HG02678 (cell line): ENCODE results near the gene RPAP3.
"Not testable (repeated sequence)": the region's sequence is repeated elsewhere in the genome, so short reads cannot be mapped to it uniquely, and the experiment has no call there.

Source experiments
- ATAC-seq: cut with Tn5 transposase; IDR thresholded peaks from one replicate; pipeline ENCODE4 v1.9.1; 2021; ENCODE audit warnings: mild to moderate bottlenecking, moderate library complexity; ENCODE audit not compliant: unreplicated experiment

RPAP3 gene

GRCh38 chr12:47687636-47688035 is 18.2 kb downstream of the RPAP3 start:
- ATAC-seq, result no peak

- ATAC-seq, result no peak
These were observed 19.1 kb downstream of the RPAP3 start for GRCh38 chr12:47686645-47687240.

DNA sequence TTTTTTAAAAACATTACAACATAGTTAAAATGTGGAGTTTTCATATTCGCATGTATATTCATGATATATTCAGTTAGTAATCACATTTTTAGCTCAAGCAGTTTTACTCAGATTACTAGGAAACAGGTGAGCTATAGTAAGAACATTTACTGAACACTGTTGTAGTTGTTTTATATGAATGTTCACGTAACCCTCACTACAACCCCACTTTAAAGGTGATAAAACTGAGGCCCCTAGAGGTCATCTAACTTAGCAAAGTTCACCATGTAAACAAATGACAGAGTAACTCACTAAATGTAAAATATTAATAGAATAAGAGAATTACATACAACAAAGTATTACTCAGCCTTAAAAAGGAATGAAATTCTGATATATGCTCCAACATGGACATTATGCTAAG is 26.0 kb downstream of the RPAP3 start:
- ATAC-seq, result no peak

GRCh38 chr12:47672068-47672467 is 33.8 kb downstream of the RPAP3 start:
- ATAC-seq, result no peak

- not testable (repeated sequence) for ATAC-seq
These were observed 37.9 kb downstream of the RPAP3 start for GRCh38 chr12:47667935-47668334.

DNA sequence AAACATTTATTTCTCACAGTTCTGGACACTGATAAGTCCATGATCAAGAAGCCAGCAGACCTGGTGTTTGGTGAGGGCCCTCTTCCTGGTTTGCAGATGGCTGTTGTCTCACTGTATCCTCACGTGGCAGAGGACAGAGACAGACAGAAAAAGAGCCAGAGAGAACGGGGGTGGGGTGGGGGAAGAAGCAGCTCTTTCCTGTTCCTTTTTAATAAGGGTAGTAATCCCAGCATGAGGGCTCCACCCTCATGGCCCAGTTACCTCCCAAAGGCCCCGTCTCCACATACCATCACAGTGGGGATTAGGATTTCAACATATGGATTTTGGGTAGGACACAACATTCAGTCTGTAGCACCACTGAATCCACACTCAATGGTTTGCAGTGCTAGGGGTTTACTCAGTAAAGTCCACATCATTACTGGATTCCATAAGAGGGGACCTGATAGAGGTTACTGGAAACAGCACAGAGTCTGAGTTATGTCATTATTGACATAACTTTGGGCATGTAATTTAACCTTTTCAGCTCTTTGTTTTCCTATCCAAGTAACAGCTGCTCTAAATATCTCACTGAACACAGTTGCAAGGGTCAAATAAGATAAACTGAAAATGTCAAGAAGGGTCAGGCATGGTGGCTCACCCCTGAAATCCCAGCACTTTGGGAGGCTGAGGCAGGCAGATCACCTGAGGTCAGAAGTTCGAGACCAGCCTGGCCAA is 53.2 kb downstream of the RPAP3 start:
- no peak for ATAC-seq

- peak; percentile 86 for ATAC-seq
These were observed 54.2 kb downstream of the RPAP3 start for GRCh38 chr12:47651368-47652254.

DNA sequence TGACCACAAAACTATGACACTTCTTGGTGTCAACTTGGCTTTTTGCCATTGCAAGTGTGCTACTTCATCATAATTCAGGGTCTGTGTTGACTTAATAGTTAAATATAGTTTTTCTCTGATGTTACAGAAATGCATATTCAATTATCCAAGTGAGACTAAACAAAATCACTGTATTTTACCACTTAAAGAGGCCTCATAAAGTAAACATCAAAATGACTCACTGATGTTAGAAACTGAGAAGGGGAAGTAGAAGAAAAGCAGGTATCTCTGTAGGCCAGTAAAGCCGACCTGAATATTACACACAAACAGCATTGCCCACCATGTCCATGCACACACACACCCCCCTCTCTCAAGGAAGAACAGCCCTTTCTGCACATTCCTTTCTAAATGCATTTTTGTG is 55.4 kb downstream of the RPAP3 start:
- ATAC-seq, result peak; percentile 67

DNA sequence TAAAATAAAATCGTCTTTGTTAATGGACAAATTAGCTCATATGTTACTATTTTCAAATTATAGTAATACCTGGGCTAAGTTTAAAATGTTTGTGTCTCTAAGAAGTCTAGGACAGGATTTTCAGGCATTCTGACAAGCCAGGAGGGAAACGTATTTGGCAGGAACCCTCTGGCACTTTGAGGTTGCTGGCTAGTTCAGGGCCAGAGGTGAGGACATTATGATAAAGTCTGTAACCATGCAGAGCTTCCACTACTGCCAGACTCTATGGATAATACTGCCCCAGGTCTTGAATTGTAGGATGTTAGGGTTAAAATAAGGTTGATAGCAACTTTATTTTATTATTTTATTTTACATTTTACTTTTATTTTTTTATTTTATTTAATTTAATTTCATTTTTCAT is 56.4 kb downstream of the RPAP3 start:
- no peak for ATAC-seq

- ATAC-seq, result no peak
These were observed 57.7 kb downstream of the RPAP3 start for GRCh38 chr12:47648056-47648579.

- not testable (repeated sequence) for ATAC-seq
These were observed 63.5 kb downstream of the RPAP3 start for GRCh38 chr12:47642310-47642709.

- no peak for ATAC-seq
These were observed 68.7 kb downstream of the RPAP3 start for GRCh38 chr12:47636908-47637780.

DNA sequence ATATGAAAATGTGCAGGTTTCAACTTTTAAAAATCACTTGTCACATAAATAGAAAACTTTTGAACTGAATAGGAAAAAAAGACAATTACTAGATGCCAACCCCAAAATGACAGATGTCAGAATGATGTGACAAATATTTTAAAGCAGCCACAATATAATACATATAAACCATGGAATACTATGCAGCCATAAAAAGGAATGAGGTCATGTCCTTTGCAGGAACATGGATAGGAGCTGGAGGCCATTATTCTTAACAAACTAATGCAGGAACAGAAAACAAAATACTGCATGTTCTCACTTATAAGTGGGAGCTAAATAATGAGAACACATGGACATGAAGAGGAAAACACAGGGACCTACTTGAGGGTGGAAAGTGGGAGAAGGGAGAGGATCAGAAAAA is 70.1 kb downstream of the RPAP3 start:
- ATAC-seq, result not testable (repeated sequence)

DNA sequence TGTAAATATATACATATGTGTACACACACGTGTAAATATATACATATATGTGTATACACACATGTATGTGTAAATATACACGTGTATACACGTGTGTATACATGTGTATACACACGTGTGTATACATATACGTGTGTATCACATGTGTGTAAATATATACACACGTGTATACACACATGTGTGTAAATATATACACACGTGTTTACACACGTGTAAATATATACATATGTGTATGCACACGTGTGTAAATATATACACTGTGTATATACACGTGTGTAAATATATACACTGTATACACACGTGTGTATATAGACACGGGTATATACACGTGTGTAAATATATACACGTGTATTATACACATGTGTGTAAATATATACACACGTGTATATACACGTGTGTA is 71.7 kb downstream of the RPAP3 start:
- ATAC-seq, result no peak

- no peak for ATAC-seq
These were observed 83.9 kb downstream of the RPAP3 start for GRCh38 chr12:47621960-47622359.

GRCh38 chr12:47617476-47617875 is 88.4 kb downstream of the RPAP3 start:
- ATAC-seq, result no peak

DNA sequence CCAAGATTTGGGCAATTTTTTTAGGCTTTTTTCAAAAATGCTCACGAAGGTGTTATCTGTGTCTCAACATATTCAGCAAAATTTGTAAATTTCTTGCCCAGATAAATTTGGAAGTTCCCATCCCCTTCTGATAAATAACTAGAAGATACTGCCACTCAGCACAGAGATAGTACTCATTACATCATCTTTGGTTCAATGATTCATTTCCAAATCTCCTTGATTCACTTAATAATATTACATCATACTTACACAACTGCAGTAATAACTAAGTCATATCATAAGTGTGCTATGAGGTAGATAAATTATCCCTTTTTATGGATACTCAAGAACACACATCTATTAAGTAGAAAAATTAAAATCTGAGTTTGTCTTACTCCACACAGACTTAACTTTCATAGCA is 89.4 kb downstream of the RPAP3 start:
- no peak for ATAC-seq

GRCh38 chr12:47615711-47616110 is 90.1 kb downstream of the RPAP3 start:
- no peak for ATAC-seq

- no peak for ATAC-seq
These were observed 91.3 kb downstream of the RPAP3 start for GRCh38 chr12:47614521-47614920.

GRCh38 chr12:47612953-47613352 is 92.9 kb downstream of the RPAP3 start:
- no peak for ATAC-seq

DNA sequence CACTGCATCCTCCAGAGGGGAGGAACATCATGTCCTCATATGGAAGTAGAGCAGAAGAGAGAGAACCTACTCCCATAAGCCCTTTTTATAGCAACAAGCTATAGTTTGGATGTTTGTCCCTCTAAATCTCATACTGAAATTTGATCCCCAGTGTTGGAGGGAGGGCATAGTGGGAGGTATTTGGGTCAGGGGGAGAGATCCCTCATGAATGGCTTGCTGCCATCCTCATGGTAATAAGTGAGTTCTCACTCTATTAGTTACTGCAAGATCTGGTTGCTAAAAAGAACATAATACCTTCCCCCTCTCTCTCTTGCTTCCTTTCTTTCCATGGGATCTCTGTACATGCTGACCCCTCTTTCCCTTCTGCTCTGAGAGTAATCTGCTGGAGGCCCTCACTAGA is 93.9 kb downstream of the RPAP3 start:
- no peak for ATAC-seq
